NCI-H2196 treated with DMSO at 0.1 percent for 48 hours (cell line): ENCODE measurements around the gene REV3L.
A peak's percentile ranks its signal among the peaks of the same experiment; 100 is the strongest.
"Not testable (repeated sequence)": the region's sequence is repeated elsewhere in the genome, so short reads cannot be mapped to it uniquely, and the experiment has no call there.

Experiments
- DNase-seq: peaks from one replicate; lab custom pipeline; 2025; ENCODE audit not compliant: unreplicated experiment; lab: John Stamatoyannopoulos, UW

REV3L gene

DNA sequence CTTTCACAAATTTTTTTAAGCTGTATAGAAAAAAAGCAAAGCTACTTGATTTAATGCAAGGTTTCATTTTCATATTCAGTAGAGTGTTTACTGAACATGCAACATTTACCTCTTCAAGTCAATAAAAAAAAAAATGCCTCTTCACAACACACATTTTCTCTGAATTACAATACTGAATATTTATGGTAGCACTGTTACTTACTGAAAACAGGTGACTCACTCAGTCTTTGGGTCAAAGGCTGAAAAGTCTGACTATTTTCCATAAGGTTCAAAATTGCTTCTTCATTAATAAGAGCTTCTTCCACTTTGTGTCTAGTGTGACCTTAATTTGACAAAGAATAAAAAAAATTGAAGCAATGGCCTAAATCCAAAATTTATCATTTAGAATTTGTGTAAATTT lies 101.9 kb downstream of the REV3L start:
- DNase-seq, result no peak

DNA sequence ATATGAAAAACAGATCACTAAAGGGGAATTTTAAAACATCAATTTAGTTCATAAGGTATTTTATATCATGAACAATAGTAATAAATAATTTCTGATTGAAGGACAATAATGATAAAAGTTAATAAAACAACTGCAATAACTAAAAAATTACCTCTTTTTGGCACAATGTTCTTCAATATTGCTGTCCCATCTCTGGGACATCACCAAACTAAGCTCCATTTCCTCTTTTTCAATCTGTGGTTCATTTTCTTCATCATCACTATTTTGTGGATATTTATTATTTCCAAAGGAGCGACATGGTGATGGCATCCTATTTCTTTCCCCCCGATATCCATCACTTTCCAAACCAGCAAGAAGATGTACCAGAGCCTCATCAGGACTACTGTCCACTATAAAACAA lies 103.2 kb downstream of the REV3L start:
- no peak for DNase-seq

DNA sequence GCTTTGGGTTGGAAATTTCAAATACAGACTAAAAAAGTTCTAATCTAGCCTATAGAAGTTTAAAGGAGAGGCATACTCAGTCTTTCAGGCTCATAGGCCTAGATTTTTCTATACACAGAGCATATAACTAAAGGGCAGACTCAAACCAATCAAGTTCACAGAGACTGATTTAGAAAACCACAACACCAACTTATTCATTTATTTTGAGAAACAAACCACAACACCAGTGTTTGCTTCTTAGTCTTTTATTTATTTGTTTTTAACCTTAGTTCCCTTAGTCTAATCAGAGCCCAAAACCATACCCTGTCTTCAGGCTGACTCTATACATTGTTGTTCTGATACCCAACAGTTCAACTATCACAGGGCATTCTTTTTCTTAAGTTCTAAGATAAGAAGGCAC lies 103.7 kb downstream of the REV3L start:
- DNase-seq, result no peak

DNA sequence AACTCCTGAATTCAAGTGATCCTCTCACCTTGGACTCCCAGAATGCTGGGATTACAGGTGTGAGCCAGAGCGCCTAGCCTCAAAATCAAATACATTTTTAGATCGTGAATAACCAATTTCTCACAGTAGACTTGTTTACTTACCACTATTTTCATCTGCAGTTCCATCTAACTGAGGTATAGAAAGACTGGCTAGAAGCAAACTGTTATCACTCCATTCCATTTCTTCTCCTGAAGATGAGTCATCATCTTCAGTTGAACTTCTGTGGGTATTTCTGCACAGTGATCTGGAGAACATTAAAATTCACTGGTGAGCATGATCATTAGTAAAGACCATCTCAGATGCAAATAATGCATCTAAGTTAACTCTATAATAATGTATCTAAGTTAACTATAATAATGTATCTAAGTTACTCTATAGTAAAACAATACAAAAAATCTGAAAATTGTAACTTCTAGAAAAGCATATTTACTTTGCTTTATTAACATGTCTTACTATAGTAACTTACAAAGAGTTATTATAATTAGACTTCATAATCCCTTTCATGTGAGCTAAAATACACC lies 105.4 kb downstream of the REV3L start:
- DNase-seq, result no peak

DNA sequence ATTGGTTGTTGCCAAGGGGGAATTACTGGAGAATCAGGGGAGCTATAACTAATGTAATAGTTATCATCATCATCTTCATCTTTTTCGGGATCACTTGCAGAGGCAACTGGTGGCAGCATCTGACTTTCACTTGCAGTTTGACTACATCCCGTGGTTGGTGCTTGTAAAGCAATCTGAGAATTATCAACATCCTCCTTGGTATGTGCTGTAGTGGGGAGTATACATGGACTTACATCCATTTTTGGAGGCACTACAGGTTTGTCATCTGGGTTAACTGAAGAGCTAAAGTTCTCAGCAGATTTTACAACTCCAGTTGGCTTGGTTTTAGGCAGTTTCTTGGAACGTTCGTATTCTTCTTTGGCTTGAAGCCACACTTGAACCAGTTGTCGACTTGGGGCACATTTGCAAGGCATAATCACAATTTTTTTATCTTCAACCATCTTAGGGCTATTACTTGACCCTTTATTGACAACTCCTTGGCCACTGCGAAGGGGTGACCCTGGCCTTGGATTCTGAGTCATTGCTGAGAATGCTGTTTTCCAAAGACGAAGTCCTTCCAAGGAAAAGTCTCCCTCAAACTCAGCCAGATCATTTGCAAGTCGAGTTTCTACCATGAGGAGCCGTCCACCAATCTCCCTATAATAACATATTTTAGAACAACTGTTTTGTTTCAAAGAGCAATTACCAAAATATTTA lies 115.5 kb downstream of the REV3L start:
- DNase-seq, result no peak

DNA sequence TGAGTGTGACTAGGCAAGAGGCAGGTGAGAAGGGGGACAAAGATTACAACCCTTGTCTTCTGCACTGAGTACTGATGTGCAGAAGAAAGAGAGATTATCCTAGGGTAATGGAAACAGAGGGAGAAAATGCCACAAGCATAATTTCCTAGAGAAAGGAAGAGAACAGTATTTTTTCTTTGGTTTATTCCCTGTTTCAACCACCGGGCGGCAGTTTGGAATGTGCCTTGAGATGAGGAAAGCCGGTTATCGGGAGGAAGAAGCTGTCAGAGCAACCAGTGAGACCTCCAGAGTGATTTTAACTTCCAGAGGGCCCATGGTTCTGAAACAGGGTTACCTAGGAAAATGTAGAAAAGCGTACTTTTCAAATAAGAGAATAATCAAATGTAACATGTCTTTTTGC lies 121.4 kb downstream of the REV3L start:
- DNase-seq, result peak; percentile 8

DNA sequence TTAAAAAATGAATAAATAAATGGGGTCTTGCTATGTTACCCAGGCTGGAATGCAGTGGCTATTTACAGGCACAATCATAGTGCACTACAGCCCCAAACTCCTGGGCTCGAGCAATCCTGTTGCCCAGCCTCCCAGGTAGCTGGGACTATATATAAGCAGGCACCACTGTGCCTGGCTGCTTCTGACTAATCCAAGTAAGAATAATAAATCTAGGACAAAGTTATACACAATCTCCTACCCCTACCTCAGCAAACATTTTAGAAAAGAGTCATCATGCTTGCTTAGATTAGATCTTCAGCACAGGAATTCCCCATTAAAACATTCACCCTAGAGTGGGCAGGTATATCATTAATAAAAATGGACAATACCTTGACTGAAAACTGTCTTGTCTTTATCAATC lies 124.6 kb downstream of the REV3L start:
- no peak for DNase-seq

DNA sequence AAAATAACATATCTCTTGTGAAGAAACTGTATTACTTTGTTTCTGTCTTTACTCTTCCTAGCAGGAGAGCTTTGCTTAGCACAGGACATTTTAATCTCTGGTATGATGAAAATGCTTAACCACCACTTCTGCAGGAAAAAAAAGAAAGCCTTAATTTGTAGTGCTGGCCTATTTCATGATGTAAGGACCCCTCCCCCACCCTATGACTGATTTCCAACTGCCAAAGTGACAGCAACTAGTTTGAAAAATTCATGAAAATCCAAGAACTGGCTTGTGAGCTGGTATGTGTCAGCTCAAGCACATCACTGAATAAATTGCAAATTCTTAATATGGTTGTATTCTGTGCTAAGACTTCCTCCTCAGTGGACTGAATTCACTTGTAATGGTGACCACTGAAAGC lies 125.3 kb downstream of the REV3L start:
- no peak for DNase-seq

DNA sequence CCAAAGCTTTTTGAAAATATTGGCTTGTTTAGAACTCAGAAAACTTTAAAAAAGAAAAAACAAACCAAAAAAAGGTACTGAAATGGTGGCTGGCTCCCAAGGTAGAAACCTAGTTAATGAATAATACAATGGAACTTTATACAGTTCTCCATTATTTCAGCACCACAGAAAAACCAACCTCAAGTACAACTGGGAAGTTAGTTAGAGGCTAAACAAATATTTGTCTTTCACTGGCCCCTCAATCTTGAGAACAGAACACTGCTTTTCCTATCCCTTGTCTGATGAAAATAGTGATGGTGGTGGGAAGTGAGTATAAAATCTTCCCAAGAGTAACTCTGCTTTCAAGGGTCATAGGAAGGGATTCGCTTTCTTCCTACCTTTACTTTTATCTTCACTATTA lies 126.5 kb downstream of the REV3L start:
- no peak for DNase-seq

DNA sequence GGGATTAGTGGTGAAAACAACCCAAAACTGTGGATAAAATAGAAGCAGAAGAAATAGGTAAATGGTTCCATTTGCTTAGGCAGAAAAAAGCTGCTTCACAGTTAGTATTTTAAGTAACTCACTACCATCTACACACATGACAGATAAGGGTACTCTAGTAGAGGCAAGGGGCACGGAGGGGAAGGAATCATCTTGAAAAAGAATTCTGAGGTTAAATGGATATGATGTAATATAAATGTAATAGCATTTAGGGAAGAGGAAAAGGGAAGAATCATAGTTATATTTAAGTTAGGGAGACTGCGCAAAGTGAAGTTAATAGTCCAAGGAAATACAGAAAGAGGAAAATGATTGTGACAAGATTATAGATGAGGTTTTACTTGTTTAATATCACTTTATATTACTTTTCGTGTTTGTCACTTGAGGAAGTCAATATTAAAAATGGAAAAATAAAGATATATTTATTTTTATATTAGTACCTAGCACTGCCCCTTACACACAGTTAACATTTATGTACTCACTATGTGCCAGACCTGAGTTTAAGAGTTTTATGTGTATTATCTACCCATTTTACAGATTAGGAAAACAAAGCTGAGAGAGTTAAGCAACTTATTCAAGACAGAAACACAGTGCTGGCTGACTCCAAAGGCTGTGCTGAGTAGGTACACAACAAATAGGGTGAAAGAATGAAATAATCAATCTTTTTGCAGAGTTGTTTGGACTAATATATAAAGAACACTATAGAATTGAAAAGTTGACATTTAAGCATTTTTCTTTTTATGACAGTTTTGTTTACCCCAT lies 128.1 kb downstream of the REV3L start:
- no peak for DNase-seq

DNA sequence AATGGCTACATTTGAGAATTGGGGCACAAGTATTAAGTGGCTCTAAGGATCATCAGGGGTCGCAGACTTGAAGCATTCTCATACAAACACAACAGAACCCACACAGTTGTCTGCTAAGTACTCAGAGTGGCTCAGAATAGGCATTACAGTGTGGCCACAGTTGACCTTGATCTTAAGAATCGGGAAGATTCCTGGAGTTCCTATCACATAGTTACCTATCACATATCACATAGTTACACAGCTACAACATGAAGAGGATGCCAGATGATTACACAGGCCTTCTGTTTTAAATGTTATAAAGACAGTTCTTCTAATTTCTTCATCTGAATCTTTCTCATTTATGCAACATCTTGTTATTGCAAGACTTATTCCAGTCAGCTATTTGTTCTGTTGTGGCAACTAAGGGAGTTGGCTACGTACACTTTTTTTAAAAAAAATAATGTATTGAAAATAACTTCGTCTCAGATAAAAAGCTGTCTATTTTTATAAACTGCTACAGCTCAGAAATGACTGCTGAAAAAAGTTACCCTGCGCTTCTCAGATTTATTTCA lies 129.0 kb downstream of the REV3L start:
- DNase-seq, result no peak

DNA sequence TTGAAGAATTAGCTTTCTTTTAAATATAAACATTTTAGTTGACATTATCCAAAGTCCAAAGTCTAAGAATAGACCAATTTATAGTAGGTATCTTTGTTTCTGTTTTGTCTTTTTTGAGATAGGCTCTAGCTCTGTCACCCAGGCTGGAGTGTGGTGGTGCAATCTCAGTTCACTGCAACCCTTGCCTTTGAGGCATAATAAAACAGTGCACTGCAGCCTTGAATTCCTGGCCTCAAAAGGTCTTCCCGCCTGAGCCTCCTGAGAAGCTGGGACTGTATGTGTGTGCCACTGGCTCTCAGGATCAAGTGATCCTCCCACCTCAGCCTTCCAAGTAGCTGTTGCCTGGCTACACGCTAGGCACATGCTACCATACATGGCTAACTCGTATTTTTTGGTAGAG lies 135.4 kb downstream of the REV3L start:
- no peak for DNase-seq

DNA sequence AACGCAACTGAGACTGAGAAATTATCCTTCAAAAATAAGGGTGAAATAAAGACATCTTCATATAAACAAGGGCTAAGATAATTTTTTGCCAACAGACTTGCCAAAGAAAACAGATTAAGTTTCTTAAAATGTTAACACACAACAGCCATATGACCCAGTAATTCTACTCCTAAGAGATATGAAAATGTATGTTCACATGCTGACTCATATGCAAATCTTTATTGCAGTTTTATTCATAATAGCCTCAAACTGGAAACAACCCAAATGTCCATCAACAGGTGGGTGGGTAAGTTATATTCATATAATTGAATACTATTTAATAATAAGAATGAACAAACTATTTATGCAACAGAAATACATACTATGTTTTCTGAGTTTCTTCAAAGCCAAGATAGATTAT lies 140.1 kb downstream of the REV3L start:
- DNase-seq, result no peak

DNA sequence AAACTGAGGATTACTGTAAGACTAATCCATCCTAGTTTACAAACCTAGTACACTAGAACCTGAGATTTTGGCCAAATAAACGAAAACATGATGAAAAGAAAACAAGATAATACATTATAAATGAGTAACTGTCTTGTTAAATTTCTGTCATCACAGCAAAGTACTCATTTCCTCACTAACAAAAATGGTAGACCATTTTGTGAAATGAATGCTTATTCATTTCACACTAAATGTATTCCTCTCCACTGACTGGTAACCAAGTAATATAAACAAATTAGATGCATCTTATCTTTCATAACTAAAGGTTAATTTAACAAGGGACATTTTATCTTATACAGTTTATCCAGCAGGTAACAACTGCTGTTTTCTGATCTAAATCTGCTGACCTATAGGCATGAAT lies 143.7 kb downstream of the REV3L start:
- DNase-seq, result no peak

DNA sequence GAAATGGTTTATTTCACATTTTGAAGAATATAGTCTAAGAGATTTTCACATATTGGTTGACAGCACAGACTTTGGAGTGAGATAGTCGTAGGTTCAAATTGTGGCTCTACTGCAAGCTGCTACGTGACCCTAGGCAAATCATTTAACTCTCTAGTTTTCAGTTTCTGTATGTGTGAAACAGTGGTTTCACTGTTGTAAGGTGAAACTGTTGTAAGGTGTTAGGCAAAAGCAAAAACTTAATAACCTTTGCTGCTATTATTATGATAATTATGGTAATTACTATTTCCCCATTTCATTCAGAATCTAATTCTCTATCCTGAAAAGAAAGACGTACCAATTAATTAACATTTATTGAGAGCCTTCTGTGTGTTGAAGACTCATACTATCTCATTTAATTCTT lies 144.2 kb downstream of the REV3L start:
- DNase-seq, result no peak

DNA sequence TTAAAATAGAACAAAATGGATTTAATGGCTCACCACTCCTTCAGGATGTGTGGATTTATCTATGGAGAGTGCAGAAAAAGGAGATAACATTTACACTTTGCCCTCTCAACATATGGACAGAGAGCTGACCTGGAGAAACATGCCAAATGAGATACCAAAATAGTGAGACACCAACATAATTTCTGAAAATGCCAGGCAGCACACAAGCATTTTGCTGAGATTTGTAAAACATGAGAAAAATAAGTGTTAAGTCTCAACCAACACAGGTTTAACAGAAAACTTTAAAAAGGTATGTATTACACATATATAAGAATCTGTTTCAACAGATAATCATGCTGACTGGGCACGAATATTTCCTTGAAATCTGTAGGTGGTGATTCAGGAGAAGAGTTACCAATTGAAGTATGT lies 145.2 kb downstream of the REV3L start:
- no peak for DNase-seq

DNA sequence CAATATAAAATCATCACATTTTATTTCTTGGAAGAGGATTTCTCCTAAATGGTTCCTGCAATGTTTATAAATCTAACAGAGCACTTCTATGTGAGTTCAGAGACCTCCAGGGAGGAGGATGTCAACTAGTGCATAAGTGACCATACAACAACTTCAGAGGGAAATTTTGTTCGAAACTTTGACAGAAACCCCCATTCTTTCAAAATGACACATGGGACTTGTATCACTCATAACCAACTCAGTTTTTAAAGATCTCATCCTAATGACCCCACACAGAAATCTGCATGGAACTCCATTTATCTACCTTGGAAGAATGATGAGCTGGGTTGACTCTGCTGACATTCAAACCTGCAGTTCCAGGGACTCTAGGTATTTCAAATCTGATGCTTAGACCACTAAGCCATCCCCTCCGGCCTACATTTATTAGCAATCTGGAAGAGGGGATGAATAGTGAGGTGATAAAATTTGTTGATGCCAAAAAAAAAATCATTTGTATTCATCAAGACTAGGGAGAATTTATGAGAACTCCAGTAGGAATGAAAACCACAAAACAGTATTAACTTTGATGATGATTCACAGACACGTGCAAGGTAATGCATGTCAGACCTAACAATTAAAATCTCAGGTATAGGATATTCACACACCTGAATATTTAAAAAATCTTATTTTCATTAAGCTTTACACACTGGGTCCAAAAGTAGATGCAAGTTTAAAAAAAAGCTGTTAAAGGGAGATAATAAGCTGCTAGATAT lies 153.0 kb downstream of the REV3L start:
- no peak for DNase-seq

DNA sequence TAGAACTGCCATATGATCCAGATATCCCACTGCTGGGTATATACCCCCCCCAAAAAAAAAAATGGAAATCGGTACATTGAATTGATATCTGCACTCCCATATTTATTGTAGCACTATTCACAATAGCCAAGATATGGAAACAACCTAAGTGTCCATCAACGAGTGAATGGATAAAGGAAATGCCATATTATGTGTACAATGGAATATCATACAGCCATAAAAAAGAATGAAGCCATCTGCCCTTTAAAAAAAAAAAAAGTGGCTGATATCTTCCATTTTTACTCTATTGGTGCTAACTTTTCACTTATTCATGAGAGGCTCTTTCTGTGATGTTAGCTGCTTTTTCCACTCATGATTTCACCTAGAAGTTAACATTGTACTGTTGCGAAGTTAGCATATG lies 156.5 kb downstream of the REV3L start:
- DNase-seq, result no peak

DNA sequence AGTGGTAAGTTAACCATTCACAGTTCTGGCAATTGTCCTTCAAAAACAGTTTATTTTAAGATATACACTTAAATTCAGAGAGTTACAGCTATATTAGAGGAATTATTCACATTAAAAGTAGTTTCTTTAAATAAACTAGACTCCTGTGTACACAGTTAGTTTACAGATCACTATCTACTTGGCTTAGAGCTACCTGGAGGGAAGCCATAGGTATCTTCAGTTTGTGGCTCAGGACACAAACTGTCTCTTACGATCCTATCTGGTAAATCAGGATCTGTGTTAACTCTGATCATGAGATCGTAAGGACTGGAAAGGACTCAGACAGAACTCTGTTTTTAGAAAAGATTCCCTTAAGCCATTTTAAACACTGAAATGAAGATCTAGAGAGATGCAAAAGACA lies 160.9 kb downstream of the REV3L start:
- DNase-seq, result no peak

DNA sequence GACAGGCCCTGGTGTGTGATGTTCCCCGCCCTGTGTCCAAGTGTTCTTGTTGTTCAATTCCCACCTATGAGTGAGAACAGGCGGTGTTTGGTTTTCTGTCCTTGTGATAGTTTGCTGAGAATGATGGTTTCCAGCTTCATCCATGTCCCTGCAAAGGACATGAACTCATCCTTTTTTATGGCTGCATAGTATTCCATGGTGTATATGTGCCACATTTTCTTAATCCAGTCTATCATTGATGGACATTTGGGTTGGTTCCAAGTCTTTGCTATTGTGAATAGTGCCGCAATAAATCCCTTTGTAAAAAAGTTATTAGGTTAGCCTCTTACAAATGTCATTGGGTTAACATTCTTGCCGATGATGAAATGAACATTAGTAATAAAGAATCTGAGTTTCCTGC lies 175.1 kb downstream of the REV3L start:
- DNase-seq, result not testable (repeated sequence)

DNA sequence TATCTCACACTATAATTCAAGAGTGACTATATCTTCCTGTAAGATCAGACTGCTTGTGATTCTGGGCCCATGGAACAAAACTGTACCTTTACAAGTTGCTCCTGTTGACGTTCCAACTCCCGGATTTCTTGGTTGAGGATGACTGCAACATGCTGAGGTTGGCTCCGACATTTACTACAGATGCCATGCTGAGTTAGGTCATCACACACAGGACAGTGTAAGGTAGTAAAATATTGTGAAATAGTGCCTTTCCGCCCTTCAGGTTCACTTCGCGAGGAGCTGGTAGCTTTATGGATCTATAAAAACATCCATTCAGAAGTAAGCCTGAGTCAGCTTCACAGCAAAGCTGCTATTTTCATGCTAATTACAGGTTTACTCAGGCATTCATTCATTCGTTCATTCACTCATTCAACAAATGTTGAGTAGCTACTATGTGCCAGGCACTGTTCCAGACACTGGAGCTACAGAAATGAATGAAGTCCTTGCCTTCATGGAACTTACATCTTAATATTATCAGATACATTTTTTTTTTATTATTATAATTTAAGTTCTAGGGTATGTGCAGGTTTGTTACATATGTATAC lies 175.7 kb downstream of the REV3L start:
- no peak for DNase-seq
